ENCODE measurements around the gene ALG12. TPM values are rescaled to one million over a fixed set of nuclear protein-coding genes. Genes with fewer than 3 reads are reported as not detected.

The ALG12 gene
- total RNA-seq, 1 donor from 2014 or later: 26.2 TPM

DNA sequence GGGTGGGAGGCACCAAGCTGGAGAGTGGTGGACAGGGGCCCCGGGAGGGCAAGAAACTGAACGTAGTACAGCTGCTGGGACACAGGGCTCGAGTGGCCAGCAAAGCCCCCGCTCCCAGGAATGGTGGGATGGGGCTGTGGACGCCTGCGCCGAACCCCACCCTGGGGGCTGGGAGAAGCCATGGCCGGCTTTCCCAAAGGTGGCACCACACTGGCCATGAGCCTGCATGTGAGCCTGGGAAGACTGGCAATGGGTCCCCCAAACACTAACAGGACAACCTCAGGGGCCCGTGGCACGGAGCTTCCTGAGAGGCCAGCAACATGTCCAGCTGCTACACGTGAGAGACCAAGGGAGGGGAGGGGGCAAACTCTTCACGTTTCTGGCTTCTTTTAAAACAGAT lies 4.0 kb downstream of the ALG12 start:
- H3K9me3 ChIP-seq (ENCODE audit: insufficient read depth, low read depth, low read length): no peaks in the 10 kb centered on the region
- Mint-ChIP-seq H3K9me3 (ENCODE audit: unreplicated experiment) (no peaks in the 10 kb centered on the region), H3K27me3 (ENCODE audit: low read depth, unreplicated experiment) (no peaks in the 10 kb centered on the region), H3K4me1 (ENCODE audit: low read depth, unreplicated experiment) (peaks cover 1% of the 10 kb centered on the region), H3K36me3 (ENCODE audit: low read depth, unreplicated experiment) (peaks cover 11% of the 10 kb centered on the region), H3K27ac (ENCODE audit: unreplicated experiment) (no peak overlapping the region), H3K4me3 (ENCODE audit: unreplicated experiment) (no peak overlapping the region)
- H3K4me3 ChIP-seq (ENCODE audit: insufficient read depth, low read depth, low read length): no peak overlapping the region
- no peak overlapping the region for H3K9ac ChIP-seq (ENCODE audit: low read length)
- H3K4me1 ChIP-seq (ENCODE audit: insufficient read depth, low read length): peaks cover 4% of the 10 kb centered on the region
- no peak overlapping the region for H3K27ac ChIP-seq (ENCODE audit: low read depth, low read length)
- no peak overlapping the region for H2AFZ ChIP-seq (ENCODE audit: low read depth, low read length)
- DNase-seq (ENCODE audit: low read depth): no peak
- H3K4me2 ChIP-seq (ENCODE audit: low read length): no peak overlapping the region
- TF ChIP-seq EZH2 (IDR thresholded peaks at IDR 0.05; ENCODE audit: insufficient read depth, low read length): no peak
- TF ChIP-seq, protein P1, sequence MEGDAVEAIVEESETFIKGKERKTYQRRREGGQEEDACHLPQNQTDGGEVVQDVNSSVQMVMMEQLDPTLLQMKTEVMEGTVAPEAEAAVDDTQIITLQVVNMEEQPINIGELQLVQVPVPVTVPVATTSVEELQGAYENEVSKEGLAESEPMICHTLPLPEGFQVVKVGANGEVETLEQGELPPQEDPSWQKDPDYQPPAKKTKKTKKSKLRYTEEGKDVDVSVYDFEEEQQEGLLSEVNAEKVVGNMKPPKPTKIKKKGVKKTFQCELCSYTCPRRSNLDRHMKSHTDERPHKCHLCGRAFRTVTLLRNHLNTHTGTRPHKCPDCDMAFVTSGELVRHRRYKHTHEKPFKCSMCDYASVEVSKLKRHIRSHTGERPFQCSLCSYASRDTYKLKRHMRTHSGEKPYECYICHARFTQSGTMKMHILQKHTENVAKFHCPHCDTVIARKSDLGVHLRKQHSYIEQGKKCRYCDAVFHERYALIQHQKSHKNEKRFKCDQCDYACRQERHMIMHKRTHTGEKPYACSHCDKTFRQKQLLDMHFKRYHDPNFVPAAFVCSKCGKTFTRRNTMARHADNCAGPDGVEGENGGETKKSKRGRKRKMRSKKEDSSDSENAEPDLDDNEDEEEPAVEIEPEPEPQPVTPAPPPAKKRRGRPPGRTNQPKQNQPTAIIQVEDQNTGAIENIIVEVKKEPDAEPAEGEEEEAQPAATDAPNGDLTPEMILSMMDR (IDR thresholded peaks at IDR 0.05; ENCODE audit: insufficient read depth, low read depth, low read length): no peak
- FAIRE-seq: no peak
- H3K79me2 ChIP-seq (ENCODE audit: insufficient read depth, low read length): peaks cover 14% of the 10 kb centered on the region
- H3K36me3 ChIP-seq (ENCODE audit: insufficient read depth, low read length): peaks cover 3% of the 10 kb centered on the region
- peaks cover 23% of the 10 kb centered on the region for H4K20me1 ChIP-seq (ENCODE audit: insufficient read depth, low read length)
- no peaks in the 10 kb centered on the region for H3K27me3 ChIP-seq (ENCODE audit: insufficient read depth, low read length)

DNA sequence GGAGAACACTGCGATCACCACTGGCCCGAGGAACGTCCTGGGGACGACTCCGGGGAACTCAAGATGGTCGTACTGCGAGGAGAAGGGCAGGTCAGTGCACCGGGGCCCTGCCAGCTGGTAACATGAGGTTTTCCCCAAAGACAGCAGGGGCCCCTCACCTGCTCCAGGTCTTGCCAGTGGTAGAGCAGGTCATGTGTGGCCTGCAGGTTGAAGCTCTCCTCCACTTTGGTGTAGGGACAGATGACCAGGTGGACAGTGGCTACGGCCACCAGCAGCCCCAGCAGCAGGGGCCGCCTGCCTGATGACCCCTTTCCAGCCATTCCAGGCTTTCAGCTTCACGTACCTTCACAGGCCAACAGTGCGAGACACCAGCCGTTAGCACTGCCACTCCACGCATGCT lies 4.8 kb downstream of the ALG12 start:
- no peak overlapping the region for H3K4me3 ChIP-seq (ENCODE audit: insufficient read depth, low read depth, low read length)
- H2AFZ ChIP-seq (ENCODE audit: low read depth, low read length): no peak overlapping the region
- Mint-ChIP-seq H3K4me1 (ENCODE audit: low read depth, unreplicated experiment) (peaks cover 1% of the 10 kb centered on the region), H3K4me3 (ENCODE audit: unreplicated experiment) (no peak overlapping the region), H3K27ac (ENCODE audit: unreplicated experiment) (no peak overlapping the region), H3K27me3 (ENCODE audit: low read depth, unreplicated experiment) (no peaks in the 10 kb centered on the region), H3K9me3 (ENCODE audit: unreplicated experiment) (no peaks in the 10 kb centered on the region), H3K36me3 (ENCODE audit: low read depth, unreplicated experiment) (peaks cover 11% of the 10 kb centered on the region)
- H3K27ac ChIP-seq (ENCODE audit: low read depth, low read length): no peak overlapping the region
- no peak overlapping the region for H3K4me2 ChIP-seq (ENCODE audit: low read length)
- H3K9ac ChIP-seq (ENCODE audit: low read length): no peak overlapping the region
- DNase-seq (ENCODE audit: low read depth) (no peak), FAIRE-seq (no peak)
- H3K36me3 ChIP-seq (ENCODE audit: insufficient read depth, low read length): peaks cover 3% of the 10 kb centered on the region
- no peak for TF ChIP-seq EZH2 (IDR thresholded peaks at IDR 0.05; ENCODE audit: insufficient read depth, low read length)
- TF ChIP-seq, protein P1 (IDR thresholded peaks at IDR 0.05; ENCODE audit: insufficient read depth, low read depth, low read length): no peak
- no peaks in the 10 kb centered on the region for H3K9me3 ChIP-seq (ENCODE audit: insufficient read depth, low read depth, low read length)
- H3K27me3 ChIP-seq (ENCODE audit: insufficient read depth, low read length): no peaks in the 10 kb centered on the region
- H4K20me1 ChIP-seq (ENCODE audit: insufficient read depth, low read length): peaks cover 23% of the 10 kb centered on the region
- no peaks in the 10 kb centered on the region for H3K4me1 ChIP-seq (ENCODE audit: insufficient read depth, low read length)
- peaks cover 8% of the 10 kb centered on the region for H3K79me2 ChIP-seq (ENCODE audit: insufficient read depth, low read length)

DNA sequence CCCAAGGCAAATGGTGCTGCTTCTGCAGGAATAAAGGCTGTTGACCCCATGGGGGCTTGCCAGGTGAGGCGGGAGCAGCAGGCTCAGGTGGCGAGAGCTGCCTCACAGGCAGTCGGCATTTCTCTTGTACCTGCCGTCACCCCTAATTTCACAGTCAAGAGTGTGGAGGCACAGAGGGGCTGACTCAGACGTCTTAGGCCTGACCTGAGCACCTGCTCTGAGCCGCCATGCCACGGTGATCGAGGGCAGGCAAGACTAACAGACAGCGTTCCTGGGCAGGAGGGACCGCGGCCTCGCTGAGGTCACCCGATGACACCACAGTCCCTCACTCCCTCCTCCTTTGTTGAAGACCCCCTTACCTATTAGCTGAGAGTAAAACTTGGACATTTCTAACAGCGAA lies 5.2 kb downstream of the ALG12 start:
- Mint-ChIP-seq H3K9me3 (ENCODE audit: unreplicated experiment) (no peaks in the 10 kb centered on the region), H3K36me3 (ENCODE audit: low read depth, unreplicated experiment) (peaks cover 11% of the 10 kb centered on the region), H3K4me1 (ENCODE audit: low read depth, unreplicated experiment) (peaks cover 1% of the 10 kb centered on the region), H3K27me3 (ENCODE audit: low read depth, unreplicated experiment) (no peaks in the 10 kb centered on the region), H3K4me3 (ENCODE audit: unreplicated experiment) (no peak overlapping the region), H3K27ac (ENCODE audit: unreplicated experiment) (no peak overlapping the region)
- Histone ChIP-seq H2AFZ (ENCODE audit: low read depth, low read length) (no peak overlapping the region), H3K9me3 (ENCODE audit: insufficient read depth, low read depth, low read length) (no peaks in the 10 kb centered on the region), H3K4me2 (ENCODE audit: low read length) (no peak overlapping the region), H3K9ac (ENCODE audit: low read length) (no peak overlapping the region), H3K27ac (ENCODE audit: low read depth, low read length) (no peak overlapping the region), H3K4me1 (ENCODE audit: insufficient read depth, low read length) (no peaks in the 10 kb centered on the region), H4K20me1 (ENCODE audit: insufficient read depth, low read length) (peaks cover 23% of the 10 kb centered on the region), H3K79me2 (ENCODE audit: insufficient read depth, low read length) (peaks cover 8% of the 10 kb centered on the region), H3K36me3 (ENCODE audit: insufficient read depth, low read length) (peaks cover 3% of the 10 kb centered on the region), H3K4me3 (ENCODE audit: insufficient read depth, low read depth, low read length) (no peak overlapping the region), H3K27me3 (ENCODE audit: insufficient read depth, low read length) (no peaks in the 10 kb centered on the region)
- no peak for FAIRE-seq
- TF ChIP-seq, protein P1 (IDR thresholded peaks at IDR 0.05; ENCODE audit: insufficient read depth, low read depth, low read length): no peak
- TF ChIP-seq EZH2 (IDR thresholded peaks at IDR 0.05; ENCODE audit: insufficient read depth, low read length): no peak
- DNase-seq (ENCODE audit: low read depth): no peak
